DLD1 (cell line): ENCODE results near the gene MAML3.

Experiments
- in situ Hi-C: cut with HindIII; loops from 2 replicates; pipeline ENCODE4 v1.10.0; 2017; ENCODE audit warnings: low sequenced_read_pairs

The MAML3 gene

DNA sequence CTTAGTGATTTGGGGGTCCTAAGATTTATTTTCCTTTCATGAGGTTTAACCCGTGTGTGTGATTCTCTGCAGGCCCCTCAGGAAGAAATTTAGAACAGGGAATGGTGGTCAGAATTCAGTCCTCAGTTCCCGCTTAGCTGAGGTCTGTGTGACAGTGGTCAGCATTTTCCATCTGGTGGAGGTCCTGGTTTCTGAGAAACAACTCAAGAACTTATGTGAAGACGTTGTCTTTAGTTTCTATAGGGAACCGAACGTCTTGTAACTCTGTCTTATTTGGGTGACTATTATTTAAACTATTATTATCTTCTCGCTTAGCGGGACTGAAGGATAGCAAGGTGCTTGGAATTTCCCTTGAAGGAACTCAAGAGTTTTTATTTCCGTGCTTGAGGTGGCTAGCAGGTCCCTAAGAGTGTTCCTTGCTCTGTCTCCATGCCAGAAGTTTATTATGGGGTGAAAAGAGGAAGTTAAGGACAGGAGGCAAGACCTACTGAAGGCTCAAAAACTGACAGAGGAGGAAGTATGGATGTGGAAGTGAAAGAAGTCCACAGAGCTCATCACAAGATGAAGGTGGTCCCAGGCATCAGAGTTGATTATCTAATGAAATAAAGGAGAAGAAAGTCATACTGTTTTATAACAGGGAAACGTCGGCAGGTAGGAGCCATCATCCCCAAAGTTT, 479.0 kb downstream of the MAML3 start:
- in situ Hi-C loops, result no loop called here

GRCh38 chr4:139672732-139673131, 481.3 kb downstream of the MAML3 start:
- in situ Hi-C loops, result no loop called here

DNA sequence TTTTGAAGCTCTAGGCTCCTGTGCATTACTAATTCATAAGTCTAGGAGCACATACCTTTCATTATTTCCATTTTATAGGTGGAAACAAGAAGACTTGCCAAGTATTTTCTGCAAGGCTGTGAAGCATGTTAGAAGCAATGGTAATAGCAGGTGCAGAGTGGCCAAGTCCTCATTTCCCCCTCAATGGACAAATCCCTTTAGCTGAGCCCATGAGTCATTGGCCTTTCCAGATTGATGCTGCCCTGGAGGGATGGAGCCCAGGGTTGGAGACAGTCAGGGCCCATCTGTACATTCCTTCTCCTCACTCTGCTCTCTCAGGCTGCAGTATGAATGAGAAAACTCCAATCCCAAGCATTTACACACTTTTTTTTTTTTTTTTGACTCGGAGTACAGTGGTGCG, 481.8 kb downstream of the MAML3 start:
- in situ Hi-C loops, result no loop called here

DNA sequence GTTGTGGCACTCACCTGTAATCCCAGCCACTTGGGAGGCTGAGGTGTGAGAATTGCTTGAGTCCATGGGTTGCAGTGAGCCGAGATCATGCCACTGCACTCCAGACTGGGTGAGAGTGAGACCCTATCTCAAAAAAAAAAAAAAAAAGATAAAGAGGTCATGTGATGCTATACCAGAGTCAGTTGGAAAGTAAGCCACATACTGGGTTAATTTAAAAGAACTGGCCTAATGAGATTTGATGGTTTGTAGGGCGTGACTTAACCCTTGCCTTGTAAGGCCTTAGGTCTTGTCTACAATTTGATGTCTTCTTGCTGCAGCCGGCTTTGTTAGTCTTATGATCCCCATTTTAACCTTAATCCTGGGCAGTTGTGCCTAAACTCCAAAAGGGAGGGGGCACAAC, 483.2 kb downstream of the MAML3 start:
- in situ Hi-C loops, result no loop called here

GRCh38 chr4:139669890-139670289, 484.1 kb downstream of the MAML3 start:
- in situ Hi-C loops, result loop anchor here (10.0 kb wide), 1 partner anchor 655 kb away; no protein-coding TSS in a partner anchor

GRCh38 chr4:139669335-139669734, 484.6 kb downstream of the MAML3 start:
- in situ Hi-C loops, result loop anchor here (10.0 kb wide), 1 partner anchor 655 kb away; no protein-coding TSS in a partner anchor

- in situ Hi-C loops, result loop anchor here (10.0 kb wide), 1 partner anchor 656 kb away; no protein-coding TSS in a partner anchor
These were observed 485.3 kb downstream of the MAML3 start for GRCh38 chr4:139668658-139669201.

DNA sequence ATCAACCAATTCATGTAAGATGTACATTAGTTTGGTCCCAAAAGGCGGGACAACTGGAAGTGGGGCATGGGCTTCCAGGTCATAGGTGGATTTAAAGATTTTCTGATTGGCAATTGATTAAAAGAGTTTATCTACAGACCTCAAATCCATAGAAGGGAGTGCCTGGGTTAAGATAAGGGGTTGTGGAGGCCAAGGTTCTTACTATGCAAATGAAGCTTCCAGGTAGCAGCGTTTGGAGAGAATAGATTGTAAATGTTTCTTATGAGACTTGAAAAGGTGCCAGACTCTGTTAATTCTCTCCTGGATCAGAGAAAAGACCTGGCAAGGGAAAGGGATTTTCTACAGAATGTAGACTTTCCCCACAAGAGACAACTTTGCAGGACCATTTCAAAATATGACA, 485.9 kb downstream of the MAML3 start:
- in situ Hi-C loops, result loop anchor here (10.0 kb wide), 1 partner anchor 657 kb away; no protein-coding TSS in a partner anchor
